HepG2 (cell line): Measurements from ENCODE around the gene PXMP4. TPM values are rescaled to one million over a fixed set of nuclear protein-coding genes. Genes with fewer than 3 reads are reported as not detected.

Source experiments
- ATAC-seq: fragments of 200-7000 bp; cut with Tn5 transposase; 3 replicates; pipeline ENCODE4 v1.9.1; 2020; ENCODE audit warnings: mild to moderate bottlenecking, moderate library complexity
- BruUV-seq: library from RNA; stranded (reverse); fragments of 400-500 nt; replicated peaks from 2 replicates; lab custom pipeline; 2021; lab: Mats Ljungman, UMichigan
- CTCF ChIA-PET: fragments of 300-600 bp; formaldehyde crosslinking; extraction: SDS; loops from one replicate; lab custom pipeline; 2021; ENCODE audit warnings: low total read pairs, inconsistent platforms, low intra/inter-chr PET ratio; lab: Yijun Ruan, JAX
- POLR2A ChIA-PET: fragments of 350-600 bp; sonication (Branson Sonifier 250); formaldehyde crosslinking; loops from one replicate; lab custom pipeline; 2020; ENCODE audit warnings: antibody characterized with exemption, inconsistent platforms; lab: Yijun Ruan, JAX
- DNase-seq: peaks from one replicate; pipeline ENCODE4 v3.0.0-alpha.2; 2015; ENCODE audit warnings: low spot score
- FAIRE-seq: peaks from 3 replicates; lab custom pipeline; 2011; peaks lifted over from hg19 to GRCh38; lab: Jason Lieb, UNC
- H2AFZ ChIP-seq: one replicate; pipeline ENCODE4 v1.6.1; 2011; ENCODE audit warnings: low read length, inconsistent platforms
- H3K27ac ChIP-seq: fragments of 300-600 bp; 3 replicates; pipeline ENCODE4 v1.8.0; 2011; ENCODE audit warnings: mixed run types, mild to moderate bottlenecking, mixed read lengths, low read length, inconsistent platforms; ENCODE audit not compliant: insufficient read depth; ENCODE audit errors: extremely low read length
- H3K27me3 ChIP-seq, 2 experiments: fragments of 200-600 bp in 1 of 2; 2 replicates in 1 of 2; 3 replicates in 1 of 2; pipeline versions ENCODE4 v1.6.0 to v1.8.0; 2011; ENCODE audit warnings: low read length in 2 of 2, mild to moderate bottlenecking in 2 of 2, moderate library complexity in 2 of 2, inconsistent platforms in 1 of 2; ENCODE audit not compliant: insufficient read depth in 2 of 2, control insufficient read depth in 1 of 2
- H3K36me3 ChIP-seq, 2 experiments: fragments of 200-600 bp in 1 of 2; replicated peaks in 1 of 2; 2 replicates in 1 of 2; 3 replicates in 1 of 2; pipeline versions ENCODE4 v1.5.1 to v1.8.0; 2011; ENCODE audit warnings: low read length in 2 of 2, inconsistent platforms in 1 of 2; ENCODE audit not compliant: insufficient read depth in 2 of 2, control insufficient read depth in 1 of 2
- H3K4me1 ChIP-seq: 2 replicates; pipeline ENCODE4 v1.5.1; 2012; ENCODE audit warnings: low read length, inconsistent platforms; ENCODE audit not compliant: insufficient read depth
- H3K4me2 ChIP-seq: 2 replicates; pipeline ENCODE4 v1.6.0; 2011; ENCODE audit warnings: low read depth, low read length, inconsistent platforms
- H3K4me3 ChIP-seq, 3 experiments: fragments of 200-600 bp in 1 of 3; sonication (generic), shearing (Covaris generic) in 1 of 3; replicated peaks in 1 of 3; 2 replicates each; pipeline ENCODE4 v1.5.1; 2011 to 2016; ENCODE audit warnings: low read length in 3 of 3, inconsistent platforms in 2 of 3, low read depth in 2 of 3, mild to moderate bottlenecking in 2 of 3, control low read depth in 1 of 3, mixed read lengths in 1 of 3; ENCODE audit not compliant: insufficient read depth in 1 of 3
- H3K79me2 ChIP-seq: one replicate; pipeline ENCODE4 v1.6.1; 2011; ENCODE audit warnings: low read length, inconsistent platforms; ENCODE audit not compliant: insufficient read depth
- H3K9ac ChIP-seq: 2 replicates; pipeline ENCODE4 v1.6.0; 2011; ENCODE audit warnings: mild to moderate bottlenecking, low read depth, low read length, inconsistent platforms; ENCODE audit not compliant: insufficient read depth
- H3K9me3 ChIP-seq: 2 replicates; pipeline ENCODE4 v1.5.1; 2012; ENCODE audit warnings: mild to moderate bottlenecking, low read length
- H4K20me1 ChIP-seq: 2 replicates; pipeline ENCODE4 v1.6.0; 2011; ENCODE audit warnings: inconsistent platforms, mild to moderate bottlenecking, low read length, moderate library complexity; ENCODE audit not compliant: insufficient read depth
- EED ChIP-seq: sonication (generic); formaldehyde crosslinking; IDR thresholded peaks from 2 replicates; pipeline ENCODE4 v1.5.0; 2020; ENCODE audit warnings: mild to moderate bottlenecking, missing genetic modification reagents
- HDAC2 ChIP-seq: sonication (generic); formaldehyde crosslinking; IDR thresholded peaks from 2 replicates; pipeline ENCODE4 v1.4.0; 2020; ENCODE audit warnings: missing genetic modification reagents
- HNRNPH1 ChIP-seq: fragments of 200-400 bp; formaldehyde crosslinking; optimal IDR thresholded peaks from 2 replicates; pipeline ENCODE3; 2017; ENCODE audit warnings: mild to moderate bottlenecking, low read depth, low read length
- KLF15 ChIP-seq: sonication (generic); formaldehyde crosslinking; IDR thresholded peaks from 2 replicates; pipeline ENCODE4 v1.8.1; 2023; ENCODE audit warnings: borderline replicate concordance, mild to moderate bottlenecking, inconsistent platforms, missing genetic modification reagents, mixed read lengths
- PHF5A ChIP-seq: IDR thresholded peaks from one replicate; pipeline ENCODE4 v1.6.1; 2018; ENCODE audit warnings: low read depth, missing genetic modification reagents; ENCODE audit not compliant: unreplicated experiment
- SMAD1 ChIP-seq: sonication (generic); formaldehyde crosslinking; IDR thresholded peaks from 2 replicates; pipeline ENCODE4 v1.4.0; 2020; ENCODE audit warnings: missing genetic modification reagents, low read depth, mild to moderate bottlenecking, borderline replicate concordance
- TARDBP ChIP-seq: sonication (generic); formaldehyde crosslinking; IDR thresholded peaks from 2 replicates; pipeline ENCODE4 v1.8.0; 2022; ENCODE audit warnings: mild to moderate bottlenecking, missing genetic modification reagents
- ZNF143 ChIP-seq: sonication (generic); formaldehyde crosslinking; IDR thresholded peaks from 2 replicates; pipeline ENCODE4 v1.4.0; 2020; ENCODE audit warnings: missing genetic modification reagents
- ZNF160 ChIP-seq: sonication (generic); formaldehyde crosslinking; IDR thresholded peaks from 2 replicates; pipeline ENCODE4 v1.8.0; 2022; ENCODE audit warnings: mild to moderate bottlenecking, inconsistent platforms, missing genetic modification reagents
- ZNF264 ChIP-seq: sonication (generic); formaldehyde crosslinking; IDR thresholded peaks from 2 replicates; pipeline ENCODE4 v1.4.0; 2020; ENCODE audit warnings: missing genetic modification reagents
- ZNF768 ChIP-seq: sonication (generic); formaldehyde crosslinking; IDR thresholded peaks from 2 replicates; pipeline ENCODE4 v1.4.0; 2020; ENCODE audit warnings: missing genetic modification reagents
- WGBS: methylation state at CpG from one replicate; pipeline ENCODE4 v1.1.6; 2017; ENCODE audit warnings: low lambda C conversion rate; 5-methylcytosine and 5-hydroxymethylcytosine counted together
- in situ Hi-C: cut with HindIII; loops from 2 replicates; pipeline ENCODE4 v1.10.0; 2017; ENCODE audit warnings: low pct_unique_long_range_greater_than_20kb; ENCODE audit not compliant: extremely low pct_ligation_motif_present
- intact Hi-C: fragments of 100-400 bp; cut with micrococcal nuclease; formaldehyde crosslinking; loops from one replicate; pipeline ENCODE4 v1.10.0; 2022; ENCODE audit not compliant: unreplicated experiment
- polyA plus RNA-seq, 8 experiments: library from polyadenylated mRNA; depleted of rRNA in 3 of 8; stranded (reverse) in 7 of 8; unstranded in 1 of 8; fragments of >200 nt; fragmentation: Illumina TruSeq in 4 of 8; extraction: Trizol in 4 of 8; gene quantifications; 2 replicates each; pipeline versions ENCODE4 v1.2.1 to v1.2.3, GENCODE V29; 2011 to 2016; ENCODE audit warnings: low read depth in 4 of 8, missing spikeins in 1 of 8, mixed read lengths in 1 of 8; ENCODE audit not compliant: insufficient read depth in 1 of 8
- total RNA-seq, 5 experiments: library from RNA; depleted of rRNA; stranded (reverse); fragments of >200 nt; fragmentation: Illumina TruSeq; extraction: Trizol; gene quantifications; 2 replicates each; pipeline ENCODE4 v1.2.3, GENCODE V29; 2016; ENCODE audit warnings: low read depth in 1 of 5
- TF ChIP-seq, protein P1 (sequence below): sonication (generic); formaldehyde crosslinking; conservative IDR thresholded peaks from 2 replicates; pipeline ENCODE4 v1.4.0; 2020; ENCODE audit warnings: missing genetic modification reagents
- TF ChIP-seq, protein P2 (sequence below): sonication (generic); formaldehyde crosslinking; IDR thresholded peaks from 2 replicates; pipeline ENCODE4 v1.4.0; 2020; ENCODE audit warnings: missing genetic modification reagents, borderline replicate concordance

Gene PXMP4
- total and polyA plus RNA-seq, 2 of the 13 experiments (the other 11 are each of a cell fraction or from before 2014, with no cell fraction given), result not detected

- in situ Hi-C loops, result no loop called here
- Histone ChIP-seq H3K79me2 (no peaks in the 10 kb centered on the region), H3K9me3 (no peaks in the 10 kb centered on the region), H3K4me1 (no peaks in the 10 kb centered on the region), H3K27ac (no peak overlapping the region), H3K36me3 (0 out of 5 replicates have a peak, but pooled peaks cover 0 to under 1% of the 10 kb centered on the region in 2 experiments), H3K4me3 (no peak overlapping the region), H3K4me2 (no peak overlapping the region), H4K20me1 (no peaks in the 10 kb centered on the region), H2AFZ (no peak overlapping the region), H3K9ac (no peak overlapping the region), H3K27me3 (no peaks in the 10 kb centered on the region)
- no TSS peak for BruUV-seq
- POLR2A ChIA-PET, result no interaction called here
- DNase-seq, result no peak
- WGBS, result 94% methylated on average over 13 of the region's 13 CpGs
- intact Hi-C loops, result no loop called here
- no peak for ATAC-seq
- peak; percentile 95 for TF ChIP-seq ZNF768 (CRISPR knock-in tag)
- peak; percentile 52 for TF ChIP-seq HNRNPH1
- TF ChIP-seq, protein P1, sequence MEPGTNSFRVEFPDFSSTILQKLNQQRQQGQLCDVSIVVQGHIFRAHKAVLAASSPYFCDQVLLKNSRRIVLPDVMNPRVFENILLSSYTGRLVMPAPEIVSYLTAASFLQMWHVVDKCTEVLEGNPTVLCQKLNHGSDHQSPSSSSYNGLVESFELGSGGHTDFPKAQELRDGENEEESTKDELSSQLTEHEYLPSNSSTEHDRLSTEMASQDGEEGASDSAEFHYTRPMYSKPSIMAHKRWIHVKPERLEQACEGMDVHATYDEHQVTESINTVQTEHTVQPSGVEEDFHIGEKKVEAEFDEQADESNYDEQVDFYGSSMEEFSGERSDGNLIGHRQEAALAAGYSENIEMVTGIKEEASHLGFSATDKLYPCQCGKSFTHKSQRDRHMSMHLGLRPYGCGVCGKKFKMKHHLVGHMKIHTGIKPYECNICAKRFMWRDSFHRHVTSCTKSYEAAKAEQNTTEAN, result no peak
- TF ChIP-seq KLF15 (CRISPR knock-in tag), result no peak
- no peak for TF ChIP-seq TARDBP
- no peak for FAIRE-seq
- CTCF ChIA-PET, result no interaction called here
These were observed 41.7 kb upstream of the PXMP4 start for GRCh38 chr20:33761698-33762250.

GRCh38 chr20:33757458-33757857 lies 37.3 kb upstream of the PXMP4 start:
- Histone ChIP-seq H3K27ac (no peak overlapping the region), H3K9ac (no peak overlapping the region), H2AFZ (no peak overlapping the region), H3K79me2 (no peaks in the 10 kb centered on the region), H3K4me2 (no peak overlapping the region), H4K20me1 (no peaks in the 10 kb centered on the region), H3K4me1 (peaks cover 9% of the 10 kb centered on the region), H3K9me3 (no peaks in the 10 kb centered on the region), H3K27me3 (no peaks in the 10 kb centered on the region), H3K4me3 (no peak overlapping the region), H3K36me3 (peaks cover 0 to 3% of the 10 kb centered on the region in 2 experiments; a peak in 2 of 5 replicates)
- CTCF ChIA-PET, result no interaction called here
- 47% methylated on average over 1 of the region's 1 CpG for whole genome bisulfite sequencing
- DNase-seq (no peak), FAIRE-seq (no peak), ATAC-seq (no peak)
- intact Hi-C loops (no loop called here), in situ Hi-C loops (no loop called here)
- POLR2A ChIA-PET, result interaction anchor here (1.5 kb wide), 1 partner anchor 355 kb away, joined by 3 read pairs; the partner anchor contains the start of gene EIF2S2
- BruUV-seq, result no TSS peak
- TF ChIP-seq, protein P2, sequence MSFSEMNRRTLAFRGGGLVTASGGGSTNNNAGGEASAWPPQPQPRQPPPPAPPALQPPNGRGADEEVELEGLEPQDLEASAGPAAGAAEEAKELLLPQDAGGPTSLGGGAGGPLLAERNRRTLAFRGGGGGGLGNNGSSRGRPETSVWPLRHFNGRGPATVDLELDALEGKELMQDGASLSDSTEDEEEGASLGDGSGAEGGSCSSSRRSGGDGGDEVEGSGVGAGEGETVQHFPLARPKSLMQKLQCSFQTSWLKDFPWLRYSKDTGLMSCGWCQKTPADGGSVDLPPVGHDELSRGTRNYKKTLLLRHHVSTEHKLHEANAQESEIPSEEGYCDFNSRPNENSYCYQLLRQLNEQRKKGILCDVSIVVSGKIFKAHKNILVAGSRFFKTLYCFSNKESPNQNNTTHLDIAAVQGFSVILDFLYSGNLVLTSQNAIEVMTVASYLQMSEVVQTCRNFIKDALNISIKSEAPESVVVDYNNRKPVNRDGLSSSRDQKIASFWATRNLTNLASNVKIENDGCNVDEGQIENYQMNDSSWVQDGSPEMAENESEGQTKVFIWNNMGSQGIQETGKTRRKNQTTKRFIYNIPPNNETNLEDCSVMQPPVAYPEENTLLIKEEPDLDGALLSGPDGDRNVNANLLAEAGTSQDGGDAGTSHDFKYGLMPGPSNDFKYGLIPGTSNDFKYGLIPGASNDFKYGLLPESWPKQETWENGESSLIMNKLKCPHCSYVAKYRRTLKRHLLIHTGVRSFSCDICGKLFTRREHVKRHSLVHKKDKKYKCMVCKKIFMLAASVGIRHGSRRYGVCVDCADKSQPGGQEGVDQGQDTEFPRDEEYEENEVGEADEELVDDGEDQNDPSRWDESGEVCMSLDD (CRISPR knock-in tag), result no peak
- TF ChIP-seq ZNF143 (CRISPR knock-in tag) (no peak), SMAD1 (CRISPR knock-in tag) (no peak), EED (CRISPR knock-in tag) (no peak), HDAC2 (no peak), PHF5A (no peak), ZNF264 (CRISPR knock-in tag) (no peak), ZNF160 (CRISPR knock-in tag) (no peak)
